ENCODE results near the gene FBXL17.

GRCh38 chr5:108367679-108368334 lies 14.1 kb downstream of the FBXL17 start:
- TF ChIP-seq, protein P1, sequence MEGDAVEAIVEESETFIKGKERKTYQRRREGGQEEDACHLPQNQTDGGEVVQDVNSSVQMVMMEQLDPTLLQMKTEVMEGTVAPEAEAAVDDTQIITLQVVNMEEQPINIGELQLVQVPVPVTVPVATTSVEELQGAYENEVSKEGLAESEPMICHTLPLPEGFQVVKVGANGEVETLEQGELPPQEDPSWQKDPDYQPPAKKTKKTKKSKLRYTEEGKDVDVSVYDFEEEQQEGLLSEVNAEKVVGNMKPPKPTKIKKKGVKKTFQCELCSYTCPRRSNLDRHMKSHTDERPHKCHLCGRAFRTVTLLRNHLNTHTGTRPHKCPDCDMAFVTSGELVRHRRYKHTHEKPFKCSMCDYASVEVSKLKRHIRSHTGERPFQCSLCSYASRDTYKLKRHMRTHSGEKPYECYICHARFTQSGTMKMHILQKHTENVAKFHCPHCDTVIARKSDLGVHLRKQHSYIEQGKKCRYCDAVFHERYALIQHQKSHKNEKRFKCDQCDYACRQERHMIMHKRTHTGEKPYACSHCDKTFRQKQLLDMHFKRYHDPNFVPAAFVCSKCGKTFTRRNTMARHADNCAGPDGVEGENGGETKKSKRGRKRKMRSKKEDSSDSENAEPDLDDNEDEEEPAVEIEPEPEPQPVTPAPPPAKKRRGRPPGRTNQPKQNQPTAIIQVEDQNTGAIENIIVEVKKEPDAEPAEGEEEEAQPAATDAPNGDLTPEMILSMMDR (conservative IDR thresholded peaks at IDR 0.05; ENCODE audit: low read depth, low read length) = no peak
- TF ChIP-seq EZH2 (IDR thresholded peaks at IDR 0.05; ENCODE audit: low read length, unreplicated experiment) = no peak
